Hepatocyte (in vitro differentiated cells): Measurements from ENCODE around the gene SSR1. TPM values are rescaled to one million over a fixed set of nuclear protein-coding genes. Genes with fewer than 3 reads are reported as not detected.

Experiments
- DNase-seq: peaks from one replicate; pipeline ENCODE4 v3.0.0-alpha.2; 2016; ENCODE audit warnings: low spot score
- H2AFZ ChIP-seq: fragments of 200-600 bp; sonication (generic); 2 replicates; pipeline ENCODE4 v1.6.0; 2016; ENCODE audit warnings: antibody characterized with exemption, mild to moderate bottlenecking
- H3K27ac ChIP-seq: fragments of 200-600 bp; sonication (generic); 2 replicates; pipeline ENCODE4 v1.5.1; 2016; ENCODE audit warnings: mild to moderate bottlenecking
- H3K27me3 ChIP-seq: fragments of 200-600 bp; sonication (generic); 2 replicates; pipeline ENCODE4 v1.6.1; 2016
- H3K36me3 ChIP-seq: fragments of 200-600 bp; sonication (generic); replicated peaks from 2 replicates; pipeline ENCODE4 v1.5.1; 2016; ENCODE audit warnings: low read depth; ENCODE audit not compliant: insufficient read depth
- H3K4me1 ChIP-seq: fragments of 200-600 bp; sonication (generic); 2 replicates; pipeline ENCODE4 v1.5.1; 2016; ENCODE audit warnings: mild to moderate bottlenecking, moderate library complexity; ENCODE audit not compliant: insufficient read depth
- H3K4me2 ChIP-seq: fragments of 200-600 bp; sonication (generic); 2 replicates; pipeline ENCODE4 v1.6.0; 2016
- H3K4me3 ChIP-seq: fragments of 200-600 bp; sonication (generic); 2 replicates; pipeline ENCODE4 v1.5.1; 2016; ENCODE audit warnings: mild to moderate bottlenecking
- H3K79me2 ChIP-seq: fragments of 200-600 bp; sonication (generic); 2 replicates; pipeline ENCODE4 v1.6.0; 2017; ENCODE audit warnings: mild to moderate bottlenecking
- H3K9me2 ChIP-seq: fragments of 200-600 bp; sonication (generic); replicated peaks from 2 replicates; pipeline ENCODE4 v1.6.0; 2017; ENCODE audit warnings: mild to moderate bottlenecking; ENCODE audit not compliant: insufficient read depth
- H3K9me3 ChIP-seq: fragments of 200-600 bp; sonication (generic); 2 replicates; pipeline ENCODE4 v1.5.1; 2016; ENCODE audit warnings: low read depth, mild to moderate bottlenecking
- H4K20me1 ChIP-seq: fragments of 200-600 bp; sonication (generic); 2 replicates; pipeline ENCODE4 v1.6.0; 2016; ENCODE audit warnings: mild to moderate bottlenecking; ENCODE audit not compliant: insufficient read depth, poor library complexity, severe bottlenecking
- EZH2 ChIP-seq: fragments of 200-600 bp; sonication (generic); IDR thresholded peaks from 2 replicates; pipeline ENCODE4 v1.6.1; 2016; ENCODE audit warnings: antibody characterized with exemption, mild to moderate bottlenecking, borderline replicate concordance
- EZH2phosphoT487 ChIP-seq: fragments of 200-600 bp; sonication (generic); IDR thresholded peaks from one replicate; pipeline ENCODE4 v1.6.1; 2018; ENCODE audit warnings: antibody characterized with exemption, mild to moderate bottlenecking, low read depth, moderate library complexity; ENCODE audit not compliant: unreplicated experiment, severe bottlenecking
- WGBS: methylation state at CpG from one replicate; pipeline ENCODE4 v1.1.6; 2016; ENCODE audit warnings: low lambda C conversion rate; ENCODE audit errors: missing lambda C conversion rate; 5-methylcytosine and 5-hydroxymethylcytosine counted together
- polyA plus RNA-seq: library from polyadenylated mRNA; unstranded; fragments of >200 nt; fragmentation: Nextera tagmentation; extraction: Ambion mirVana; gene quantifications from 2 replicates; pipeline ENCODE4 v1.2.1, GENCODE V29; 2016
- total RNA-seq: library from RNA; depleted of rRNA; stranded (reverse); fragments of >200 nt; gene quantifications from 2 replicates; pipeline ENCODE4 v1.2.3, GENCODE V29; 2014
- TF ChIP-seq, protein P1 (sequence below): fragments of 200-600 bp; sonication (generic); IDR thresholded peaks from 2 replicates; pipeline ENCODE4 v1.5.1; 2016; ENCODE audit warnings: antibody characterized with exemption, mild to moderate bottlenecking; ENCODE audit not compliant: poor library complexity

Gene SSR1
- total and polyA plus RNA-seq, 2 experiments from 2014 or later = 170 to 195 TPM

DNA sequence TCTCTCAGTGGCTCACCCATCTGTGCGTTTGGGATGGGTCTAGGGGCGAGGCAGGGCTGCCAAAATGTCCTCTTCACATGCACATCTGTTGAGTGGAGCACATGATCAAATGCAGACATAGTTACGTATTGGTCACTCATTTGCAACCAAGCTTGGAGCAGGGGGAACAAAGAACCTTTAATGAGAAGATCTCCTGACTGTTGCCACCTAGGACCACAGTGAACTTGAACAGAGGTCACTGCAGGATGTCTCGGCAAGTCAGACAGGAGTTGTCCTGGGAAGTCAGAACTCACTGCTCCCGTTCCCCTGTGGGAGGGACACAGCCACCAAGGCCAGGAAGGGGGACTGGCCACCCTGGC is 73.4 kb downstream of the SSR1 start:
- Histone ChIP-seq H3K4me2 (no peak overlapping the region), H4K20me1 (peaks cover 4% of the 10 kb centered on the region), H3K27me3 (no peaks in the 10 kb centered on the region), H2AFZ (no peak overlapping the region), H3K4me1 (peaks cover 35% of the 10 kb centered on the region), H3K4me3 (no peak overlapping the region), H3K27ac (peak overlapping the region; percentile 83), H3K9me3 (no peaks in the 10 kb centered on the region), H3K9me2 (no peaks in the 10 kb centered on the region), H3K36me3 (no peaks in the 10 kb centered on the region), H3K79me2 (peaks cover 48% of the 10 kb centered on the region)
- TF ChIP-seq EZH2phosphoT487 (no peak), EZH2 (no peak)
- TF ChIP-seq, protein P1, sequence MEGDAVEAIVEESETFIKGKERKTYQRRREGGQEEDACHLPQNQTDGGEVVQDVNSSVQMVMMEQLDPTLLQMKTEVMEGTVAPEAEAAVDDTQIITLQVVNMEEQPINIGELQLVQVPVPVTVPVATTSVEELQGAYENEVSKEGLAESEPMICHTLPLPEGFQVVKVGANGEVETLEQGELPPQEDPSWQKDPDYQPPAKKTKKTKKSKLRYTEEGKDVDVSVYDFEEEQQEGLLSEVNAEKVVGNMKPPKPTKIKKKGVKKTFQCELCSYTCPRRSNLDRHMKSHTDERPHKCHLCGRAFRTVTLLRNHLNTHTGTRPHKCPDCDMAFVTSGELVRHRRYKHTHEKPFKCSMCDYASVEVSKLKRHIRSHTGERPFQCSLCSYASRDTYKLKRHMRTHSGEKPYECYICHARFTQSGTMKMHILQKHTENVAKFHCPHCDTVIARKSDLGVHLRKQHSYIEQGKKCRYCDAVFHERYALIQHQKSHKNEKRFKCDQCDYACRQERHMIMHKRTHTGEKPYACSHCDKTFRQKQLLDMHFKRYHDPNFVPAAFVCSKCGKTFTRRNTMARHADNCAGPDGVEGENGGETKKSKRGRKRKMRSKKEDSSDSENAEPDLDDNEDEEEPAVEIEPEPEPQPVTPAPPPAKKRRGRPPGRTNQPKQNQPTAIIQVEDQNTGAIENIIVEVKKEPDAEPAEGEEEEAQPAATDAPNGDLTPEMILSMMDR = no peak
- no peak for DNase-seq
- 89% methylated on average over 5 of the region's 5 CpGs for WGBS

DNA sequence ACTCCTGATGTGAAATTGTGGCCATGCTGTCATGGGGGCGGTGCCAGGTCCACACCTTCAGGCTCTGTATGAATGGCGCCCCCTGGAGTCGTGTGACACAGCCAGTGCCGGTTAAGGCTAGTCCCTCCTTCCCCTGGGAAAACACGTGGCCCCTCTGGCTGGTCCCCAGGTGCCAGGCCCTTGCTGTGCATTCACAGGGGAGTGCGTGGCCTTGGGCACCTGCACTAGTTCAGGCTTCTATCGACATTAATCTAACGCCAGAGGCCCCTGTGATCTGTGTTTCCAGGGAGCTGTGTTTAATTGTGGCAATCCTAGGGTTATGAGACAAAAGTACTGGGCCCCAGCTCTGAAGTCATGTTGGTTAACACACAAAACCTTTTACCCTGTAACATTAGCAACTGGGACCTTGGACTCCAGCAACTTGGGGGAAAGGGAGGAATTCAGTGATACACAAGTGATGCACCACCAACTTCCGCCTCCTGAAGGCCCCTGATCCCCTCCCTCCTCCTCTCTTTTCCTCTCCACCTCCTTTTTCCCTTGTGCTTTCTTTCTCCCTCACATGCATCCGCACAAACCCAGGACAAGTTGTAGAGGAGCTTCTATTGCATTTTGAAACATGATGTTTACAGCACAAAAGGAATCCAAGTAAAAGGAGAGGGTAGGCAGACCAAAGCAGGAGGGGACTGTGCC is 74.0 kb downstream of the SSR1 start:
- DNase-seq = peak; percentile 90
- peaks cover 50% of the 10 kb centered on the region for H3K79me2 ChIP-seq
- no peaks in the 10 kb centered on the region for H3K27me3 ChIP-seq
- H3K4me3 ChIP-seq = no peak overlapping the region
- H3K27ac ChIP-seq = peak overlapping the region; percentile 83
- no peak overlapping the region for H2AFZ ChIP-seq
- H3K9me2 ChIP-seq = no peaks in the 10 kb centered on the region
- peaks cover 7% of the 10 kb centered on the region for H4K20me1 ChIP-seq
- no peaks in the 10 kb centered on the region for H3K36me3 ChIP-seq
- peaks cover 35% of the 10 kb centered on the region for H3K4me1 ChIP-seq
- H3K9me3 ChIP-seq = no peaks in the 10 kb centered on the region
- TF ChIP-seq, protein P1 = peak; percentile 68
- no peak for TF ChIP-seq EZH2
- no peak for TF ChIP-seq EZH2phosphoT487
- no peak overlapping the region for H3K4me2 ChIP-seq
- 45% methylated on average over 10 of the region's 10 CpGs for WGBS

DNA sequence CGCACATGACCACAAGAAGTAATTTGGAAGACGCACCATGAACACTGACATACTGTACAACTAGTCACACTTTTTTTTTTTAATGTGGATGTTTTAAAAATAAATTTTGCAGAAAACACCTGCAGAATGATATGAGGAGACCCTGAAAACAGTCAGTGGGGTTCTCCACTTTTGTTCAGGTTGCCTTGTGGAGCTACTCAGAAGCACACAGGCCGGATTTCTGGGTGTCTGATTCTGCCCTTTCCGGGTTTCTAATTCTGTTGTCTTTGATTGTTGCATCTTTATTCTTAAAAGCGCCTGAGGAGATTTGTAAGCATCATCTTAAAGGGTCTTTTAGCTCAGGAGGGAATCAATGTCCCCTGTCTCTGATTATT is 74.5 kb downstream of the SSR1 start:
- DNase-seq = no peak
- Histone ChIP-seq H3K27me3 (no peaks in the 10 kb centered on the region), H3K9me3 (no peaks in the 10 kb centered on the region), H3K4me3 (no peak overlapping the region), H3K9me2 (no peaks in the 10 kb centered on the region), H4K20me1 (peaks cover 7% of the 10 kb centered on the region), H3K36me3 (no peaks in the 10 kb centered on the region), H3K27ac (peak overlapping the region; percentile 83), H3K4me1 (peaks cover 35% of the 10 kb centered on the region), H3K4me2 (no peak overlapping the region), H2AFZ (no peak overlapping the region), H3K79me2 (peaks cover 52% of the 10 kb centered on the region)
- TF ChIP-seq EZH2phosphoT487 (no peak), EZH2 (no peak)
- TF ChIP-seq, protein P1 = no peak
- 84% methylated on average over 5 of the region's 5 CpGs for WGBS
